HG02938 (cell line): ENCODE data around the gene SBNO2.
"Not testable (repeated sequence)": the region's sequence is repeated elsewhere in the genome, so short reads cannot be mapped to it uniquely, and the experiment has no call there.

Experiments used
- ATAC-seq: cut with Tn5 transposase; IDR thresholded peaks from one replicate; pipeline ENCODE4 v1.9.1; 2021; ENCODE audit warnings: mild to moderate bottlenecking, moderate library complexity; ENCODE audit not compliant: unreplicated experiment

Gene SBNO2

GRCh38 chr19:1122021-1122971 lies 51.8 kb downstream of the SBNO2 start:
- ATAC-seq: no peak

- ATAC-seq: no peak
These were observed 52.7 kb downstream of the SBNO2 start for GRCh38 chr19:1121395-1121794.

- no peak for ATAC-seq
These were observed 54.4 kb downstream of the SBNO2 start for GRCh38 chr19:1119475-1120217.

- ATAC-seq: no peak
These were observed 55.1 kb downstream of the SBNO2 start for GRCh38 chr19:1118999-1119398.

- no peak for ATAC-seq
These were observed 56.4 kb downstream of the SBNO2 start for GRCh38 chr19:1117654-1118053.

GRCh38 chr19:1116726-1117581 lies 57.1 kb downstream of the SBNO2 start:
- no peak for ATAC-seq

- ATAC-seq: no peak
These were observed 58.2 kb downstream of the SBNO2 start for GRCh38 chr19:1115646-1116420.

- ATAC-seq: not testable (repeated sequence)
These were observed 59.3 kb downstream of the SBNO2 start for GRCh38 chr19:1114728-1115127.

GRCh38 chr19:1113986-1114483 lies 60.0 kb downstream of the SBNO2 start:
- no peak for ATAC-seq

- no peak for ATAC-seq
These were observed 60.8 kb downstream of the SBNO2 start for GRCh38 chr19:1113030-1113985.

- ATAC-seq: no peak
These were observed 61.6 kb downstream of the SBNO2 start for GRCh38 chr19:1112268-1113029.

- no peak for ATAC-seq
These were observed 62.3 kb downstream of the SBNO2 start for GRCh38 chr19:1111641-1112267.

GRCh38 chr19:1110809-1111640 lies 63.0 kb downstream of the SBNO2 start:
- no peak for ATAC-seq

GRCh38 chr19:1109697-1110671 lies 64.1 kb downstream of the SBNO2 start:
- ATAC-seq: no peak

GRCh38 chr19:1109032-1109551 lies 65.0 kb downstream of the SBNO2 start:
- ATAC-seq: no peak
